HG02970 (cell line): ENCODE data around the gene FAM83G.
"Not testable (repeated sequence)": the region's sequence is repeated elsewhere in the genome, so short reads cannot be mapped to it uniquely, and the experiment has no call there.

ENCODE experiments used
- ATAC-seq: cut with Tn5 transposase; IDR thresholded peaks from one replicate; pipeline ENCODE4 v1.9.1; 2021; ENCODE audit warnings: mild to moderate bottlenecking, moderate library complexity, moderate number of reproducible peaks; ENCODE audit not compliant: unreplicated experiment, low FRiP score

FAM83G gene

DNA sequence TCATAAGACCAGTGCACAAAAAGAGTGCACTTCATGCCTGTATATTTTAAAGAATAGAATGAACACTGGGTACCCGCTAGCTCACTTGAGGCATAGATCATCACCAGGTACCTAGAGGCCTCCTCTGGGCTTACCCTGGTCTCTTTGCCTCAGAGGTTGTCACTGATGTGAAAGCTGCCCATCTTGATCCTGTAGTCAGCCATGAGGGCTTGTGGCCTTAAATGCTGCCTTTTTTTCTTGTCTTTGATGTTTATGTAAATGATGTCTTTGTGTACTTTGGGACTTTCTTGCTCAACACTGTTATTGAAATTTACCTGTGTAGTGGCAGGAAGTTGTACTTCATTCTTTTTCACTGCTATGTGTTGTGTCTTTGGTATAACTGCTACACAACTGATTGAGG is 79.4 kb downstream of the FAM83G start:
- no peak for ATAC-seq

- ATAC-seq: not testable (repeated sequence)
Observed at GRCh38 chr17:18922596-18922995, 82.0 kb downstream of the FAM83G start.

DNA sequence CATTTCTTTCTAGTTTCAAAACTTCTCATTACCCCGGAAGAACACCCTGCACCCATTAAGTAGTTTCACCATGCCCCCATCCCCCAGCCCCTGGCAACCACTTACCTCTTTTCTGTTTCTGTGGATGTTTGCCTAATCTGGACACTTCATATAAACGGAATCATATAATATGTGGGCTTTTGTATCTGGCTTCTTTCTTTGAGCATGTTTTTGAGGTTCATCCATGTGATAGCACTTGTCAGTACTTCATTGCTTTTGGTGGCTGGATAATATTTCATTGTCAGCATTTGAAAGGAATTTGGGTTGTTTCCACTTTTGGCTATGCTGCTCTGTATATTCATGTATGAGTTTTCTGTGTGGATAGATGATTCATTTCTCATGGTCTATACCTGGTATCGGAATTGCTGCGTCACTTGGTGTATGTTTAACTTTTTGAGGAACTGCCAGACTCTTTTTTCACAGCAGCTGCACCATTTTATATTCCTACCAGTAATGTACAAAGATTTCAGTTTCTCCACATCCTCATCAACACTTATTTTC is 82.6 kb downstream of the FAM83G start:
- ATAC-seq: peak; percentile 49

DNA sequence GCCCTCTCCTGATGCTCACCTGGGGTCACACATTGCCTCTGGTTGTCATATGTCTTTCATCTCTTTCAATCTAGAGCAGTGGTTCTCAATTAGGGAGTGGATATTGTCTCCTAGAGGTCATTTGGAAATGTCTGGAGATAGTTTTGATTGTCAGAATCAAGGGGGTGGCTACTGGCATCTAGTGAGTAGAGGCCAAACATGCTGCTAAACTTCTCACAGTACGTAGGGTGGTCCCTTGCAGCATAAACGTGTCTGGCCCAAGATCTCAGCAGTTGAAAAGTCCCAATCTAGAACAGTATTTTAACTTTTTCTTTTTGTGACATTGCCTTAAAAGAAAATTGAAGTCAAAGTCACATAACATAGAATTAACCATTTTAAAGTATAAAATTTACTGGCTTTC is 83.1 kb downstream of the FAM83G start:
- no peak for ATAC-seq

DNA sequence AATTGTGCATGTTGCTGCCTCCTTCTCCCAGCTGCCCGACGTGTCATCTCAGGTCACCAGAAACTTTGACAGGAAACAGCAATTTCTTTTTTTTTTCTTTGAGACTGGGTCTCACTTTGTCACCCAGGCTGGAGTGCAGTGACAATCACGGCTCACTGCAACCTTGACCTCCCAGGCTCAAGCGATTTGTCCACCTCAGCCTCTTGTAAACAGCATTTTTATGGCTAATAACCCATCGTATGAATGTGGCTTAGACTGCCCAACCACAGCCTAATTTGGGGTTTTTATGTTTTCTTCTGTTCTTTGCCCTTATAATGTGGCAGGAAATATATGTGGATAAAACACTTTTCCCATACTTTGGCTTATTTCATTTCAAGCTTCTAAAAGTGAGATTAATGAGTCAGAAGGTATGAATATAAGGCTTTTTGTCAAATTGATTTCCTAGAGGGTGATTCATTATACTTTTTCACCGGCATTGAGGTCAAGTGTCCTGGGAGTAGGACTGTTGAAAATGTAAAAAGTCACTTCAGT is 83.6 kb downstream of the FAM83G start:
- no peak for ATAC-seq

- no peak for ATAC-seq
Observed at GRCh38 chr17:18919963-18920362, 84.6 kb downstream of the FAM83G start.
